ENCODE data around the gene GRB2.
"Not testable (repeated sequence)": the region's sequence is repeated elsewhere in the genome, so short reads cannot be mapped to it uniquely, and the experiment has no call there.

The GRB2 gene

GRCh38 chr17:75315541-75316243 is 89.8 kb downstream of the GRB2 start:
- DNase-seq, result no peak

- no peak for DNase-seq
Observed at GRCh38 chr17:75313941-75314551, 91.4 kb downstream of the GRB2 start.

DNA sequence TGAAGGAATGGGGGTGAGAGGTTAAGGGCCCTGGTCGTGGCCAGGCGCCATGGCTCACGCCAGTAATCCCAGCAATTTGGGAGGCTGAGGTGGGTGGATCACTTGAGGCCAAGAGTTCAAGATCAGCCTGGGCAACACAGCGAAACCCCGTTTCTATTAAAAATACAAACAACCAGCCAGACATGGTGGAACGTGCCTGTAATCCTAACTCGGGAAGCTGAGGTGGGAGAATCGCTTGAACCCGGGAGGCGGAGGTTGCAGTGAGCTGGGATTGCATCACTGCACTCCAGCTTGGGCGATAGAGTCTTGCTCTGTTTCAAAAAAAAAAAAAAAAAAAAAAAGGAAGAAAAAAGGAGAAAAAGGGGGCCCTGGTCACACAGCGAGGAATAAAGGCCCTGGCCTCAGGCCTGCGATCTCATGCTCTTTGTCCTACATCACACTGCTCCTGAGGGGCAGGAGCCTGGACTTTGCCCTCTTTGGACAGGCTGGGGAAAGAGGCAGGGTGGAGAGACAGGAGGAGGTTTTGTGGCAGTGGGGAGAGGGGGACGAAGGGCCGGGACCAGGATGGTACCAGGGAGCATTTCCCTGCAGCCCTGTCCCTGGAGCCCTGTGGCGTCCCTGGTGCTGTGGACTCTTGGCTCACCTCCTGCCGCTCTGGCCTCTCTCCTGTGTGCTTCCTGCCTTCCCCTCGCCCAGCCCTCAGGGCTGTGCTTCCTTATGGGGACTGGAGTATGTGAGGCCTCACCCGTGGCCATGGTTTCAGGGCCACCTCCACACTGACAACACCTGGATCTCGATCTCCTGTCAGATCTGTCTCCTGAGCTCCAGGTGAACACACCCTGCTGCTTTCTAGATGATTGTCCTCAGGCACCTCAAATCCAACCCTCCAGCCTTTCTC is 96.5 kb downstream of the GRB2 start:
- DNase-seq, result no peak

DNA sequence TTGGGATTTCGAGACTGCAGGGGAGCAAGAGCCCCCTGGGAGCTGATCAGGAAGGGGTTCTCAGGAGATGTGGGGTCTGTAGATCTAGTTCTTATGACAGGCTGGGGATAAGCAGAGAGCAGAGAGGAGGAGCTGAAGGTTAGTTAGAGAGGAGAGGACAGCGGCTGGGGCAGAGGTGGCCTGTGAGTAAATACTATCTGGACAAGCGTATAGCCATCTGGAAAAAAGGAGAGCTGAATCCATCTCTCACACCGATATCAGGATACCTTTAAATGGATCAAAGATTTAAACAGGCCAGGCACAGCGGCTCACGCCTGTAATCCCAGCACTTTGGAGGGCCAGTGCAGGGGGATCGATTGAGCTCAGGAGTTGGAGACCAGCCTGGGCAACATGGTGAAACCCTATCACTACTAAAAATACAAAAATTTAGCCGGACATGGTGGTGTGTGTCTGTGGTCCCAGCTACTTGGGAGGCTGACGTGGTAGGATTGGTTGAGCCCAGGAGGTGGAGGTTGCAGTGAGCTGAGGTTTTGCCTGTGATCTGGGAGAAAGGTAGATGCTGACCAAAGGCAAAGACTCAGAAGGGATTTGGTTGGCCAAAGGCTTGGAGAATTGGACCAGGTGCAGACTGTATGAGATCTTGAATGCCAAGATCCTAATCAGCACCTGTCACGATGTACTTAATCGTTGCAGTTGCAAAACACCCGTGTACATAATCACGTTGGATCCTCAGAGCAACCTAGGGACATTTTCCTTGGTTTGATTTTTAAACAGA is 97.3 kb downstream of the GRB2 start:
- DNase-seq, result no peak

DNA sequence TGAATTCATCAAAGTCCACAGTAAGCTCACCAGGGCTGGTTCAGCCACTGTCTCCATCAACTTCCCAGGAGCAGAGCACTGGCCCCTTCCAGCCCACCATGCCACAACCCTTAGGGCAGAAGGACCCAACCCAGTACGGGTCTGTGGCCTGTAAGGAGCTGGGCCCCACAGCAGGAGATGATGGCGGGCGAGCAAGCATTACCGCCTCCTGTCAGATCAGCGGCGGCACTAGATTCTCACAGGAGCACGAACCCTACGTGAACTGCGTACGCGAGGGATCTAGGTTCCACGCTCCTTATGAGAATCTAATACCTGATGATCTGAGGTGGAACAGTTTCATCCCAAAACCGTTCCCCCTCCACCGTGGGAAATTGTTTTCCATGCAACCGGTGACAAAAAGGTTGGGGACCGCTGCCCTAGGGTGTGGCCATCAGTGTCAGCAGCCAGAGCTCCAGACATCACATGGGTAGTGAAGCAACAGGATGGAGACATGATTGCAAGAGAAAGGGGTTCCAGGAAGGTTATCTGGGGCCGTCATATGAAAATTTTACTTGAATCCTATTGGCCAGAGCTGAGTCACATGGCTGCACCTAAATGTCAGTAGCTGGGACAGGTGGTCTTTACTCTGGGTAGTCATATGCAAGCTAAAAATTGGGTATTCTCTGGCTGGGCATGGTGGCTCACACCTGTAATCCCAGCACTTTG is 103.8 kb downstream of the GRB2 start:
- DNase-seq, result no peak

- DNase-seq, result no peak
Observed at GRCh38 chr17:75301049-75301448, 104.4 kb downstream of the GRB2 start.

GRCh38 chr17:75300280-75300679 is 105.2 kb downstream of the GRB2 start:
- DNase-seq, result no peak

DNA sequence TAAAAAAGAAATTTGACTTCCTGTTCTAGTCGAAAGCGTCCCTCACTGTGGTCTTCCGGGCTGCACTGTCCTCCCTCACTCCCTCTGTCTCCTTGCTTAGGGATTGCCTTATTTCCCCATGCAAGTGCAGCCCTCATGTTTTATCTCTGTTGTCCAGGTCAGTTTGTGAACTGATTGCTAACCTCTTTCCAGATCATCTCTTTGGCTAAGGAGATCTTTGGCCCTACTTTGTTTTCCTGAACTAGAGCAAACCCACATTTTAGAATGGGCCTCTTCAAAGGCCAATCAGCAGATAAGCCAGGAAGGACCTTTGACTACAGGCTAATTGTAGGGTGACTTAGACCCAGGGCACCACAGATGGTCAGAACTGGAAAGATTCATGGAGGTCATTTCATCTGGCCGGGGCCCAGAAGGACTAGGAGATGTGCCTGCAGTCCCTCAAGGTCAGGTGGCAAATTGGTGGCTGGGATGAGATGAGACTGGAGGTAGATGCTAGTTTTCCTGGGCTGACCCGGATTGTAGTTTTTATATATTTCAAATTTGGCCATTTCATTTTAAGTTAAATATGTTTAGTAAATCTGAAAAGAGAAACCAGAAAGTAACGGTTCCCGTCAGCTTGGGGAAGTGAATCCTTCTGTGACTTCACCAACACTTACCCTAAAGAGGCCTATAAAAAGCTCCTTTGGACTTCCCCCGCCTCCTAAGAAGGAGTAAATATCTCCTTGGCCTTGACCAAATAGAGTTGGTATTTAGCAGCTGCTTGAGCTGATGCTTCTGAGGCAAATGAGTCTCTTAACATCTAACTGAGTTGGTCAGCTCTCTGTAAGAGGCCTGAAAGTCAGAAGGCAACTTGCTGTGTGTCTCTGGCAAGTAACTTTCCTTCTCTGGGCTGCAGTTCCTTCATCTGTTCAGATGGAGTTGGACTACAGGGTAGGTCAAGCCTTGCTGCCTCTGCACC is 110.0 kb downstream of the GRB2 start:
- no peak for DNase-seq

GRCh38 chr17:75292810-75293448 is 112.5 kb downstream of the GRB2 start:
- DNase-seq, result not testable (repeated sequence)

GRCh38 chr17:75289832-75290337 is 115.6 kb downstream of the GRB2 start:
- peak; percentile 55 for DNase-seq

- DNase-seq, result peak; percentile 98
Observed at GRCh38 chr17:75289115-75289831, 116.2 kb downstream of the GRB2 start, which contains the start of gene SLC25A19. TSS of gene SLC25A19 (minus strand) at chr17:75289433. CDS start at chr17:75286764, 2,669 bp downstream.

- DNase-seq, result peak; percentile 57
Observed at GRCh38 chr17:75288770-75289114, 116.7 kb downstream of the GRB2 start.

- DNase-seq, result no peak
Observed at GRCh38 chr17:75288359-75288758, 117.1 kb downstream of the GRB2 start.

GRCh38 chr17:75287221-75287620 is 118.3 kb downstream of the GRB2 start:
- no peak for DNase-seq

DNA sequence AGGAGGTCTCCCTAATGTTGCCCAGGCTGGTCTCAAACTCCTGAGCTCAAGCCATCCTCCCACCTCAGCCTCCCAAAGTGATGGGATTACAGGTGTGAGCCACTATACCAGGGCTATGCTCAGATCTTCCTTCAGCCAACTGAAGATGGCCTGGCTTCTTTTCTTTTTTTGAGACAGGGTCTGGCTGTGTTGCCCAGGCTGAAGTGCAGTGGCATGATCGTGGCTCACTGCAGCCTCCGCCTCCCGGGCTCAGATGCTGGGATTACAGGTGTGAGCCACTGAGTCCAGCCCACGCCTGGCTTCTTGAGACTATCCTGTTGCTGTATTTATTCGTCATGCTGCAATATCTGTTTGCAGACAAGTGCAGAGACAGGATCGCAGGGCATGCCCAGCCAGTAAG is 120.4 kb downstream of the GRB2 start:
- DNase-seq, result no peak

DNA sequence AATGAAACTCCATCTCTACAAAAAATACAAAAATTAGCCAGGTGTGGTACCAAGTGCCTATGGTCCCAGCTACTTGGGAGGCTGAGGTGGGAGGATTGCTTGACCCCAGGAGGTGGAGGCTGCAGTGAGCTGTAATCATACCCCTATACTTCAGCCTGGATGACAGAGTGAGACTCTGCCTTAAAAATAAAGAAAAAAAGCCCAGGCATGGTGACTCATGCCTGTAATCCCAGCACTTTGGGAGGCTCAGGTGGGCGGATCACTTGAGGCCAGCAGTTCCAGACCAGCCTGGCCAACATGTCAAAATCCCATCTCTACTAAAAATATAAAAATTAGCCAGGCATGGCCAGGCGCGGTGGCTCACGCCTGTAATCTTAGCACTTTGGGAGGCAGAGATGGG is 125.3 kb downstream of the GRB2 start:
- DNase-seq, result not testable (repeated sequence)

- DNase-seq, result no peak
Observed at GRCh38 chr17:75277664-75278071, 127.8 kb downstream of the GRB2 start.

GRCh38 chr17:75273977-75274708 is 131.3 kb downstream of the GRB2 start:
- no peak for DNase-seq

DNA sequence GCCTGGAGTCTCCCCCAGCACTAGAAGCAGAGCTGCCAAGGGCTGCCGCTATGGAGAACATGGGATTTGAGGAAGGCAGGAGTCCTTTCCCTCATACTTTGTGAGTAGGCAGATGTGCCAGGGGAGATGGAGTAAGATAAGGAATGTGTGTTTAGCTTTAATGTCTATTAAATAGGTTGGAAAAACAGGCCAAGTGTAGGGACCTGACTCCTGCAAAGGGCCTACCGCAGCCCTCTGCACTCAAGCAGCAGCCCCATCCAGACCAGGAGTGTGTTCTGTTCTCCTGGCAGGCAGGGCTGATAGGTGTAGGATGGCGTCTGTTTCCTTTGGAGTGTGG is 132.7 kb downstream of the GRB2 start:
- no peak for DNase-seq
